Endothelial cell of umbilical vein (primary cell): ENCODE measurements around the gene BRSK2. TPM values are rescaled to one million over a fixed set of nuclear protein-coding genes. Genes with fewer than 3 reads are reported as not detected.

Experiments
- BruUV-seq: library from RNA; stranded (reverse); fragments of 400-500 nt; replicated peaks from 2 replicates; lab custom pipeline; 2021; lab: Mats Ljungman, UMichigan
- CTCF ChIA-PET: fragments of 300-600, 350-600 bp; sonication (Branson Sonifier 250); formaldehyde crosslinking; loops from one replicate; lab custom pipeline; 2021; ENCODE audit warnings: antibody characterized with exemption, inconsistent platforms; lab: Charles Lee
- POLR2A ChIA-PET: fragments of 300-600, 350-600 bp; sonication (Branson Sonifier 250); formaldehyde crosslinking; loops from one replicate; lab custom pipeline; 2021; ENCODE audit warnings: antibody characterized with exemption, inconsistent platforms; lab: Charles Lee
- DNase-seq: peaks from one replicate; pipeline ENCODE4 v3.0.0-alpha.2; 2011; ENCODE audit warnings: low read depth, low spot score
- FAIRE-seq: peaks from 2 replicates; lab custom pipeline; 2011; peaks lifted over from hg19 to GRCh38; lab: Jason Lieb, UNC
- H2AFZ ChIP-seq: 2 replicates; pipeline ENCODE4 v1.6.0; 2012; ENCODE audit warnings: low read depth, low read length, control low read depth, inconsistent platforms
- H3K27ac ChIP-seq: 2 replicates; pipeline ENCODE4 v1.5.1; 2011; ENCODE audit warnings: low read depth, mild to moderate bottlenecking, control low read depth, low read length, moderate library complexity; ENCODE audit not compliant: insufficient read depth
- H3K27me3 ChIP-seq, 2 experiments: 2 replicates each; pipeline versions ENCODE4 v1.6.0 to v1.6.1; 2011; ENCODE audit warnings: low read length in 2 of 2, mixed read lengths in 1 of 2; ENCODE audit not compliant: control insufficient read depth in 2 of 2, insufficient read depth in 2 of 2
- H3K36me3 ChIP-seq, 2 experiments: 2 replicates in 1 of 2; 3 replicates in 1 of 2; pipeline ENCODE4 v1.5.1; 2011; ENCODE audit warnings: low read length in 2 of 2, mild to moderate bottlenecking in 1 of 2, moderate library complexity in 1 of 2; ENCODE audit not compliant: control insufficient read depth in 2 of 2, insufficient read depth in 2 of 2; ENCODE audit errors: extremely low read depth in 1 of 2
- H3K4me1 ChIP-seq: 3 replicates; pipeline ENCODE4 v1.5.1; 2011; ENCODE audit warnings: mild to moderate bottlenecking, low read length; ENCODE audit not compliant: control insufficient read depth, insufficient read depth; ENCODE audit errors: extremely low read depth
- H3K4me2 ChIP-seq: 2 replicates; pipeline ENCODE4 v1.6.1; 2011; ENCODE audit warnings: low read length, control low read depth, mixed read lengths; ENCODE audit not compliant: insufficient read depth
- H3K4me3 ChIP-seq, 3 experiments: fragments of 200-600 bp in 1 of 3; sonication (generic), shearing (Covaris generic) in 1 of 3; replicated peaks in 1 of 3; 2 replicates each; pipeline ENCODE4 v1.5.1; 2011 to 2016; ENCODE audit warnings: control low read depth in 3 of 3, low read length in 3 of 3, mild to moderate bottlenecking in 2 of 3, inconsistent platforms in 1 of 3, low read depth in 1 of 3, moderate library complexity in 1 of 3; ENCODE audit not compliant: insufficient read depth in 1 of 3
- H3K79me2 ChIP-seq: 2 replicates; pipeline ENCODE4 v1.6.0; 2012; ENCODE audit warnings: low read length, inconsistent platforms; ENCODE audit not compliant: control insufficient read depth, insufficient read depth
- H3K9ac ChIP-seq: replicated peaks from 2 replicates; pipeline ENCODE3; 2011; ENCODE audit warnings: low read length, control low read depth; ENCODE audit not compliant: insufficient read depth; ENCODE audit errors: extremely low read depth
- H3K9me1 ChIP-seq: replicated peaks from 3 replicates; pipeline ENCODE4 v1.6.0; 2011; ENCODE audit warnings: mild to moderate bottlenecking, low read length; ENCODE audit not compliant: control insufficient read depth, insufficient read depth; ENCODE audit errors: extremely low read depth
- H3K9me3 ChIP-seq: replicated peaks from 2 replicates; pipeline ENCODE4 v1.5.1; 2012; ENCODE audit warnings: low read length, inconsistent platforms; ENCODE audit not compliant: control insufficient read depth, insufficient read depth
- H4K20me1 ChIP-seq: replicated peaks from 2 replicates; pipeline ENCODE3; 2011; ENCODE audit warnings: mild to moderate bottlenecking, low read length; ENCODE audit not compliant: control insufficient read depth, insufficient read depth; ENCODE audit errors: extremely low read depth
- EZH2 ChIP-seq: IDR thresholded peaks from 2 replicates; pipeline ENCODE4 v1.6.1; 2012; ENCODE audit warnings: borderline replicate concordance, low read depth, mild to moderate bottlenecking, moderate library complexity, low read length, inconsistent platforms; ENCODE audit not compliant: severe bottlenecking
- FOS ChIP-seq: IDR thresholded peaks from 2 replicates; pipeline ENCODE4 v1.6.1; 2011; ENCODE audit warnings: mild to moderate bottlenecking, low read length, moderate library complexity, borderline replicate concordance; ENCODE audit not compliant: insufficient read depth
- GATA2 ChIP-seq: IDR thresholded peaks from 2 replicates; pipeline ENCODE4 v1.7.0; 2011; ENCODE audit warnings: low read depth, mild to moderate bottlenecking, moderate library complexity, mixed read lengths, low read length; ENCODE audit not compliant: insufficient read length, insufficient read depth
- JUN ChIP-seq: IDR thresholded peaks from 2 replicates; pipeline ENCODE4 v1.6.1; 2011; ENCODE audit warnings: borderline replicate concordance, low read depth; ENCODE audit not compliant: insufficient read length, insufficient read depth
- MYC ChIP-seq: IDR thresholded peaks from one replicate; pipeline ENCODE4 v1.6.1; 2011; ENCODE audit warnings: mild to moderate bottlenecking, low read depth, low read length
- POLR2A ChIP-seq: IDR thresholded peaks from 2 replicates; pipeline ENCODE4 v1.6.1; 2012; ENCODE audit warnings: low read depth, mild to moderate bottlenecking, control low read depth, low read length
- POLR2AphosphoS5 ChIP-seq: IDR thresholded peaks from 2 replicates; pipeline ENCODE4 v1.6.1; 2012; ENCODE audit warnings: low read depth, mild to moderate bottlenecking, control low read depth, low read length, moderate library complexity; ENCODE audit not compliant: insufficient read depth
- dilution Hi-C: fragments of 300-500 bp; cut with MboI; formaldehyde crosslinking; loops from one replicate; pipeline ENCODE4 v1.15.0; 2019; ENCODE audit warnings: low sequenced_read_pairs; ENCODE audit not compliant: extremely low pct_ligation_motif_present
- intact Hi-C: fragments of 100-400 bp; cut with micrococcal nuclease; formaldehyde crosslinking; loops from one replicate; pipeline ENCODE4 v1.10.0; 2022
- polyA plus RNA-seq, 4 experiments: library from polyadenylated mRNA; depleted of rRNA in 3 of 4; stranded (reverse) in 3 of 4; unstranded in 1 of 4; fragments of >200 nt; gene quantifications; 2 replicates each; pipeline versions ENCODE4 v1.2.1 to v1.2.3, GENCODE V29; 2011 to 2012; ENCODE audit warnings: missing spikeins in 1 of 4
- total RNA-seq: library from RNA; stranded (reverse); gene quantifications from 2 replicates; pipeline ENCODE4 v1.2.3, GENCODE V29; 2021
- TF ChIP-seq, protein P1 (sequence below), 2 donors: IDR thresholded peaks; 1 replicate in 1 of 2; 2 replicates in 1 of 2; pipeline ENCODE4 v1.5.1; 2011; ENCODE audit warnings: low read length in 2 of 2, mild to moderate bottlenecking in 2 of 2, moderate library complexity in 2 of 2, control low read depth in 1 of 2, inconsistent platforms in 1 of 2, low read depth in 1 of 2; ENCODE audit not compliant: insufficient read depth in 1 of 2; ENCODE audit errors: extremely low read depth in 1 of 2
- TF ChIP-seq, protein P2 (sequence below): IDR thresholded peaks from 2 replicates; pipeline ENCODE4 v1.6.1; 2011; ENCODE audit not compliant: insufficient read depth, insufficient read length

BRSK2 gene
- total and polyA plus RNA-seq, 2 donors (not counting 3 experiments of a cell fraction or from before 2014, with no cell fraction given), result 0.08 to 0.20 TPM

DNA sequence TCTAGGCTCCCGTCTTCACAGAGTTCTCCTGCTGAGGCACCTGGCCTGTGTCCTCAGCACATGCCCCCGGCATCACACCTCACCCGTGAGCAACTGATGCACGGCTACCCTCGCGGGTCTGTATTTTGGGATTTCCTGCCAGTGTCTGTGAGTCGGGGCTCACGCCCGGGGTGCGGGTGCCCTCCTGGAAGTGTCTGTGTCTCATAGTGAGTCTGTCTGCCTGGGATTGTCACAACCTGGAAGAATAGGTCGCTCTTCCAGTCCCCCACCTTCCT, 11.4 kb downstream of the BRSK2 start:
- Histone ChIP-seq H3K27ac (no peak overlapping the region), H3K9me3 (no peaks in the 10 kb centered on the region), H3K4me3 (no peak overlapping the region), H3K36me3 (no peaks in the 10 kb centered on the region), H3K9me1 (no peaks in the 10 kb centered on the region), H3K79me2 (no peaks in the 10 kb centered on the region), H3K4me2 (no peak overlapping the region), H4K20me1 (no peaks in the 10 kb centered on the region), H2AFZ (no peak overlapping the region), H3K27me3 (no peaks in the 10 kb centered on the region), H3K4me1 (no peaks in the 10 kb centered on the region), H3K9ac (no peak overlapping the region)
- dilution Hi-C loops (no loop called here), intact Hi-C loops (no loop called here)
- TF ChIP-seq, protein P1, sequence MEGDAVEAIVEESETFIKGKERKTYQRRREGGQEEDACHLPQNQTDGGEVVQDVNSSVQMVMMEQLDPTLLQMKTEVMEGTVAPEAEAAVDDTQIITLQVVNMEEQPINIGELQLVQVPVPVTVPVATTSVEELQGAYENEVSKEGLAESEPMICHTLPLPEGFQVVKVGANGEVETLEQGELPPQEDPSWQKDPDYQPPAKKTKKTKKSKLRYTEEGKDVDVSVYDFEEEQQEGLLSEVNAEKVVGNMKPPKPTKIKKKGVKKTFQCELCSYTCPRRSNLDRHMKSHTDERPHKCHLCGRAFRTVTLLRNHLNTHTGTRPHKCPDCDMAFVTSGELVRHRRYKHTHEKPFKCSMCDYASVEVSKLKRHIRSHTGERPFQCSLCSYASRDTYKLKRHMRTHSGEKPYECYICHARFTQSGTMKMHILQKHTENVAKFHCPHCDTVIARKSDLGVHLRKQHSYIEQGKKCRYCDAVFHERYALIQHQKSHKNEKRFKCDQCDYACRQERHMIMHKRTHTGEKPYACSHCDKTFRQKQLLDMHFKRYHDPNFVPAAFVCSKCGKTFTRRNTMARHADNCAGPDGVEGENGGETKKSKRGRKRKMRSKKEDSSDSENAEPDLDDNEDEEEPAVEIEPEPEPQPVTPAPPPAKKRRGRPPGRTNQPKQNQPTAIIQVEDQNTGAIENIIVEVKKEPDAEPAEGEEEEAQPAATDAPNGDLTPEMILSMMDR (IDR thresholded peaks at IDR 0.05; ENCODE audit: extremely low read depth in 1 of 2, insufficient read depth in 1 of 2, low read depth in 1 of 2, low read length in 2 of 2), result no peak
- TF ChIP-seq POLR2A, result no peak
- no peak for TF ChIP-seq MYC
- no peak for TF ChIP-seq GATA2
- no peak for TF ChIP-seq JUN
- TF ChIP-seq POLR2AphosphoS5, result no peak
- TF ChIP-seq EZH2, result no peak
- TF ChIP-seq, protein P2, sequence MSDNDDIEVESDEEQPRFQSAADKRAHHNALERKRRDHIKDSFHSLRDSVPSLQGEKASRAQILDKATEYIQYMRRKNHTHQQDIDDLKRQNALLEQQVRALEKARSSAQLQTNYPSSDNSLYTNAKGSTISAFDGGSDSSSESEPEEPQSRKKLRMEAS, result no peak
- TF ChIP-seq FOS, result no peak
- CTCF ChIA-PET, result interaction anchor here (0.9 kb wide), 1 partner anchor 16 kb away, joined by 3 read pairs; no protein-coding TSS in a partner anchor
- FAIRE-seq, result no peak
- no peak for DNase-seq
- BruUV-seq, result no TSS peak
- POLR2A ChIA-PET, result no interaction called here
